ENCODE measurements around the gene NAPG. TPM values are rescaled to one million over a fixed set of nuclear protein-coding genes. Genes with fewer than 3 reads are reported as not detected.
A peak's percentile ranks its signal among the peaks of the same experiment; 100 is the strongest.

NAPG gene
- total RNA-seq, 1 experiment from 2014 or later, result 41.5 TPM

DNA sequence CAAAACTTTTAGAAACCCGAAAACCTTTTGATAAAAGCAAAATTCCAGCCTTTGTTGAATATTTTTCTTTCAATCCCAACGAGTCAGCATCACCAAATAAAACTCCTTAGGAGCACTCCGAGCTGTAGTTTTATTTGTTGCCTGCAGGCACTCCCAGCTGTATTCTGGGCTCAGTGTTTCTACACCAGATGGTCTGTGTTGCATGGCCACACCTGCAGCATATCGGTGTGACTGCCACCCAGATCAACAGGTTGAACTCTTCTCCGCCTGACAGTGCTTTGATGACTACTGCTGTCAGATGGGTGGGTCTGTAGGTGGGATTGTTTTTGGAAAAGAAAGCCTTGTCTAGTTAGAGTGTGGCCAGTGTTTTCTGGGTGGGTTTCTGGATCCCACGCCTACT is 38.7 kb upstream of the NAPG start:
- no TSS peak for BruUV-seq (replicated peaks)
- Histone ChIP-seq H3K4me3 (ENCODE audit: low read depth, low read length) (no peak overlapping the region), H3K4me1 (no peaks in the 10 kb centered on the region), H3K9me3 (no peaks in the 10 kb centered on the region), H3K36me3 (ENCODE audit: control insufficient read depth, insufficient read depth, low read length) (no peaks in the 10 kb centered on the region), H3K27me3 (replicated peaks; ENCODE audit: control insufficient read depth, insufficient read depth, low read length) (no peaks in the 10 kb centered on the region)
- ChIA-PET POLR2A (no interaction called here), CTCF (no interaction called here)
- Mint-ChIP-seq H3K27me3 (ENCODE audit: insufficient read depth, unreplicated experiment) (no peaks in the 10 kb centered on the region), H3K36me3 (ENCODE audit: insufficient read depth, unreplicated experiment) (no peaks in the 10 kb centered on the region), H3K9me3 (ENCODE audit: unreplicated experiment) (no peaks in the 10 kb centered on the region), H3K4me1 (ENCODE audit: low read depth, unreplicated experiment) (no peaks in the 10 kb centered on the region), H3K27ac (ENCODE audit: unreplicated experiment) (no peak overlapping the region), H3K4me3 (ENCODE audit: unreplicated experiment) (no peak overlapping the region)
- no peak for DNase-seq
- intact Hi-C loops (cut with micrococcal nuclease; ENCODE audit: unreplicated experiment), result no loop called here
- TF ChIP-seq, protein P1, sequence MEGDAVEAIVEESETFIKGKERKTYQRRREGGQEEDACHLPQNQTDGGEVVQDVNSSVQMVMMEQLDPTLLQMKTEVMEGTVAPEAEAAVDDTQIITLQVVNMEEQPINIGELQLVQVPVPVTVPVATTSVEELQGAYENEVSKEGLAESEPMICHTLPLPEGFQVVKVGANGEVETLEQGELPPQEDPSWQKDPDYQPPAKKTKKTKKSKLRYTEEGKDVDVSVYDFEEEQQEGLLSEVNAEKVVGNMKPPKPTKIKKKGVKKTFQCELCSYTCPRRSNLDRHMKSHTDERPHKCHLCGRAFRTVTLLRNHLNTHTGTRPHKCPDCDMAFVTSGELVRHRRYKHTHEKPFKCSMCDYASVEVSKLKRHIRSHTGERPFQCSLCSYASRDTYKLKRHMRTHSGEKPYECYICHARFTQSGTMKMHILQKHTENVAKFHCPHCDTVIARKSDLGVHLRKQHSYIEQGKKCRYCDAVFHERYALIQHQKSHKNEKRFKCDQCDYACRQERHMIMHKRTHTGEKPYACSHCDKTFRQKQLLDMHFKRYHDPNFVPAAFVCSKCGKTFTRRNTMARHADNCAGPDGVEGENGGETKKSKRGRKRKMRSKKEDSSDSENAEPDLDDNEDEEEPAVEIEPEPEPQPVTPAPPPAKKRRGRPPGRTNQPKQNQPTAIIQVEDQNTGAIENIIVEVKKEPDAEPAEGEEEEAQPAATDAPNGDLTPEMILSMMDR (IDR thresholded peaks at IDR 0.05; ENCODE audit: insufficient read depth in 1 of 2, low read depth in 1 of 2, low read length in 1 of 2, severe bottlenecking in 1 of 2, unreplicated experiment in 1 of 2), result no peak

DNA sequence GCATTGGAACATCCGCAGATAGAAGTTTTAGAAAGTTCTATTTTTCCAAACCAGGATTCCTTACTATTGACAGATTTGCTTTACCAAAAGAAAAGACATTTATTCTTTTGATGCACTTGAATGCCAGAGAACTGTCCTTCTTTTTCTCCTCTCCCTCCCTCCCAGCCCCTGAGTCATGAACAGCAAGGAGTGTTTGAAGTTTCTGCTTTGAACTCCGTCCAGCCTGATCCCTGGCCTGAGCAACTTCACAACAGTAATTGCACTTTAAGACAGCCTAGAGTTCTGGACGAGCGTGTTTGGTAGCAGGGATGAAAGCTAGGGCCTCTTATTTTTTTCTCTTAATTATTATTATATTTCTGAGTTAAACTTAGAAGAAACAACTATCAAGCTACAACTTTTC is 37.8 kb upstream of the NAPG start:
- no peaks in the 10 kb centered on the region for H3K4me1 Mint-ChIP-seq (ENCODE audit: low read depth, unreplicated experiment)
- TF ChIP-seq, protein P1 (IDR thresholded peaks at IDR 0.05; ENCODE audit: insufficient read depth in 1 of 2, low read depth in 1 of 2, low read length in 1 of 2, severe bottlenecking in 1 of 2, unreplicated experiment in 1 of 2), result no peak
- POLR2A ChIA-PET, result no interaction called here
- intact Hi-C loops (cut with micrococcal nuclease; ENCODE audit: unreplicated experiment), result no loop called here
- no peaks in the 10 kb centered on the region for H3K27me3 Mint-ChIP-seq (ENCODE audit: insufficient read depth, unreplicated experiment)
- H3K9me3 Mint-ChIP-seq (ENCODE audit: unreplicated experiment), result no peaks in the 10 kb centered on the region
- no peak overlapping the region for H3K4me3 Mint-ChIP-seq (ENCODE audit: unreplicated experiment)
- Histone ChIP-seq H3K4me1 (no peaks in the 10 kb centered on the region), H3K4me3 (ENCODE audit: low read depth, low read length) (no peak overlapping the region), H3K27me3 (replicated peaks; ENCODE audit: control insufficient read depth, insufficient read depth, low read length) (no peaks in the 10 kb centered on the region), H3K36me3 (ENCODE audit: control insufficient read depth, insufficient read depth, low read length) (no peaks in the 10 kb centered on the region), H3K9me3 (no peaks in the 10 kb centered on the region)
- no peaks in the 10 kb centered on the region for H3K36me3 Mint-ChIP-seq (ENCODE audit: insufficient read depth, unreplicated experiment)
- no TSS peak for BruUV-seq (replicated peaks)
- H3K27ac Mint-ChIP-seq (ENCODE audit: unreplicated experiment), result no peak overlapping the region
- no peak for DNase-seq
- CTCF ChIA-PET, result no interaction called here

DNA sequence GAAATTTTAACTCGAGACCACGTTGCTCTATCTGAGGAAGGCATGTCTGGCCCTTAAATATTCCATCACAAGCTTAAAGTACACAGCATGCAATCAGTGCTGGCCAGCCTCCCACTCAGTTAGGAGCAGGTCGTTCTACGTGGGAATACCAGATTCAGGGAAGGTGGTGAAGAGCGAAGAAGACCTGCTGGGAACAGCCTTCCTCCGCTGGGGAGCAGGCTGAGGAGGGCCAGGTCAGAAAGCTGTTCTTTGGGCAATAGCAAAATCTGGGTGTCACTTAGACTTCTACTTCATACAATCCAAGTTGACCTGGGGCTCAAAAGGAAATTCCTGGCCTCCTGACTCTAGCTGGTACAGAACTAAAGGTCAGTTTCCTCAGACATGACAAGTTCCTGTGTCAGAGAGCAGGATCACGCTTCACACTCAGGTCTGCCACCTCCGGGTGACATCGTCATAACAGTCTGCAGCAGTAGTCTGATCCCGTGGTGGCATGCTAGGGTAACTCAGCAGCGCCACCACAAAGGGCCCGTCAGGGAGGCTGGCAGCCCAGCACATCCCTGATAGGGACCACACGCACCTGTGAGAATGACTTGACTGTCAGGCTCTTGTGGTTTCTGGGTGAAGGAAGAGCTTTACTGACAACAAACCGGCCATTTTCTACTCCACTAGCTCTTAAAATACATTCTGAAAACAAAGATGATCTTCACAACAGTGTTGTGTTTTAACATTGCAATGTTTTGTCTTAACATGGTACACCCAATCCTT is 35.2 kb upstream of the NAPG start:
- POLR2A ChIA-PET, result no interaction called here
- Histone ChIP-seq H3K36me3 (ENCODE audit: control insufficient read depth, insufficient read depth, low read length) (no peaks in the 10 kb centered on the region), H3K9me3 (no peaks in the 10 kb centered on the region), H3K4me1 (no peaks in the 10 kb centered on the region), H3K27me3 (replicated peaks; ENCODE audit: control insufficient read depth, insufficient read depth, low read length) (no peaks in the 10 kb centered on the region), H3K4me3 (ENCODE audit: low read depth, low read length) (no peak overlapping the region)
- no peak overlapping the region for H3K4me3 Mint-ChIP-seq (ENCODE audit: unreplicated experiment)
- H3K27me3 Mint-ChIP-seq (ENCODE audit: insufficient read depth, unreplicated experiment), result no peaks in the 10 kb centered on the region
- TF ChIP-seq, protein P1 (IDR thresholded peaks at IDR 0.05; ENCODE audit: insufficient read depth in 1 of 2, low read depth in 1 of 2, low read length in 1 of 2, severe bottlenecking in 1 of 2, unreplicated experiment in 1 of 2), result peak in 1 of 2 experiments; percentile 26
- BruUV-seq (replicated peaks), result no TSS peak
- DNase-seq, result peak in 1 of 2 experiments; percentile 11
- no peaks in the 10 kb centered on the region for H3K36me3 Mint-ChIP-seq (ENCODE audit: insufficient read depth, unreplicated experiment)
- CTCF ChIA-PET, result no interaction called here
- H3K27ac Mint-ChIP-seq (ENCODE audit: unreplicated experiment), result no peak overlapping the region
- H3K4me1 Mint-ChIP-seq (ENCODE audit: low read depth, unreplicated experiment), result no peaks in the 10 kb centered on the region
- no peaks in the 10 kb centered on the region for H3K9me3 Mint-ChIP-seq (ENCODE audit: unreplicated experiment)
- intact Hi-C loops (cut with micrococcal nuclease; ENCODE audit: unreplicated experiment), result no loop called here
